D721Med (cell line): ENCODE results near the gene CNTN6.
A peak's percentile ranks its signal among the peaks of the same experiment; 100 is the strongest.

ENCODE experiments used
- DNase-seq: peaks from one replicate; pipeline ENCODE4 v3.0.0; 2011; ENCODE audit warnings: low spot score; ENCODE audit not compliant: insufficient read length
- FAIRE-seq: peaks from 2 replicates; lab custom pipeline; 2011; peaks lifted over from hg19 to GRCh38; lab: Jason Lieb, UNC
- TF ChIP-seq, protein P1 (sequence below): IDR thresholded peaks from 2 replicates; pipeline ENCODE4 v1.5.1; 2012; ENCODE audit warnings: mild to moderate bottlenecking, control low read depth; ENCODE audit not compliant: insufficient read depth; ENCODE audit errors: missing control alignments

Gene CNTN6

DNA sequence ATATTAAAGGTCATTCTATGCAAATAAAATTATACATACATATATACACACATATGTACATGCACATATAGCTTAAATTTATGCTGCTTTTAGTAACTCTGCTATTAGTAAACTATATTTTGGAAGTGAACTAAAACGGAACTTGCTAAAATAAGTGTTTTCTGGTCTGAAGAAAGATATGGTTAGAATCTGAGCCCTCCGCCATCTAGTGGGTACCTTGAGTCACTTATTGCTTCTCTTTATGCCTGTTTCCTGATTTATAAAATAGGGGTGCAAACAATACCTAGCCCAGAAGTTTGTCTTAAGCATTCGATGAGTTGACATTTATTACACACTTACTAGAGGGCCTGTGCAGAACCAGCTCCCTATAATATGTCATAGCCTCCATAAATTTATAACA is 255.7 kb downstream of the CNTN6 start:
- DNase-seq = no peak
- TF ChIP-seq, protein P1, sequence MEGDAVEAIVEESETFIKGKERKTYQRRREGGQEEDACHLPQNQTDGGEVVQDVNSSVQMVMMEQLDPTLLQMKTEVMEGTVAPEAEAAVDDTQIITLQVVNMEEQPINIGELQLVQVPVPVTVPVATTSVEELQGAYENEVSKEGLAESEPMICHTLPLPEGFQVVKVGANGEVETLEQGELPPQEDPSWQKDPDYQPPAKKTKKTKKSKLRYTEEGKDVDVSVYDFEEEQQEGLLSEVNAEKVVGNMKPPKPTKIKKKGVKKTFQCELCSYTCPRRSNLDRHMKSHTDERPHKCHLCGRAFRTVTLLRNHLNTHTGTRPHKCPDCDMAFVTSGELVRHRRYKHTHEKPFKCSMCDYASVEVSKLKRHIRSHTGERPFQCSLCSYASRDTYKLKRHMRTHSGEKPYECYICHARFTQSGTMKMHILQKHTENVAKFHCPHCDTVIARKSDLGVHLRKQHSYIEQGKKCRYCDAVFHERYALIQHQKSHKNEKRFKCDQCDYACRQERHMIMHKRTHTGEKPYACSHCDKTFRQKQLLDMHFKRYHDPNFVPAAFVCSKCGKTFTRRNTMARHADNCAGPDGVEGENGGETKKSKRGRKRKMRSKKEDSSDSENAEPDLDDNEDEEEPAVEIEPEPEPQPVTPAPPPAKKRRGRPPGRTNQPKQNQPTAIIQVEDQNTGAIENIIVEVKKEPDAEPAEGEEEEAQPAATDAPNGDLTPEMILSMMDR = no peak
- FAIRE-seq = no peak

DNA sequence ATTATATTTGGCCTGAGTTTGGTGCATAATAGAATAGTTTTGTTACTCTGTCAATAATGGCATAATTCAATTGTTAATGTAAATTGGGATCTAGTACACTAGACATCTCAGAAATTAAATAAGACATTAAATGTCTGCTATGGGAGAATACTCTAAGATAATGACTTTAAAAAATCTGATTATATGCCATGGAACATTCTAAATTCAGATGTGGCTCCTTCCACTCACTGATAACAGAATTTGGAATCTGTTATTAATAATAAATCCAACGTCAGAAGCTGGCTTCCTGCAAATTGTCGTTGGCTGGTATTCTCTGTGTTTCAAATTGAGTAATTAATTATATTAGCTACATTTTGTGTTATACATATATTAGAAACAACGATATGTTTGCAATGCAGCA is 258.1 kb downstream of the CNTN6 start:
- FAIRE-seq (no peak), DNase-seq (no peak)
- TF ChIP-seq, protein P1 = no peak

DNA sequence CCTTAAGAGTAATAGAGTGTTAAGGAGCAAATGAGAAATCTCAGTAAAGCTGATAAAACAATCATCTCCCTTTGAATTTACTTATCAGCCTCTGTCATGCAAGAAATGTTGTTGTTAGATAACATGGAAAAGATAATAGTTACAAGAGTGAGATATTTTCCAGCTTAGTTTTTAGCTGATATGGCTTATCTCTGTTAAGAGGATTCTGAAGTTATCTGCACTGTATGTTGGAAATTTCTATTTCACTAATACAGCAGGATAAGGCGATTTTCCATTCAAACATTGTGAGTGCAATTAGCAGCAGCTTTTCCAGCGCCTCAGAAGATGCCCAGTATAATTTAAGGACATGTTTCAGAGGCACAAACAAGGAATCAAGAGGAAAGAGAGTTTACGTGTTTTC is 262.9 kb downstream of the CNTN6 start:
- no peak for DNase-seq

DNA sequence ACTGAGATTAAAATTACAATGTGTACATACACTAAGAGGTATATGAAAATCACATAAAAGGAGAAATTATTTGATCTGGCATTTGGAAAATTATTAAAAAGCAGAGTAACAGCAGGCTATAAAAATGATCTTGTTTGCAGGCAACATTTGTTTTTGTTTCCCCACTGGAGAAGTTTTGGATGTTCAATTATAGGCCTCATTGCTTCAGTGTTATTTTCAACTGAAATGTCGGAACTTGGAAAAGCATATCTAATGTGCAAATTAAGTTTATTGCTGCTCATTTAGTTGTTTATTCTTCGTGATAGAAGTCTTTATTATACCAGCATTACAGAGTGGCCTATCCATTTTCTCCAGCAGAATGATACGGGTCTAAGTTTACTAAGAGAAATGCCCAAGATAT is 263.3 kb downstream of the CNTN6 start:
- FAIRE-seq (no peak), DNase-seq (no peak)
- TF ChIP-seq, protein P1 = no peak

More for the DNA sequence above, 262.9 kb downstream of the CNTN6 start:
- TF ChIP-seq, protein P1 = no peak
- peak; percentile 97 for FAIRE-seq

DNA sequence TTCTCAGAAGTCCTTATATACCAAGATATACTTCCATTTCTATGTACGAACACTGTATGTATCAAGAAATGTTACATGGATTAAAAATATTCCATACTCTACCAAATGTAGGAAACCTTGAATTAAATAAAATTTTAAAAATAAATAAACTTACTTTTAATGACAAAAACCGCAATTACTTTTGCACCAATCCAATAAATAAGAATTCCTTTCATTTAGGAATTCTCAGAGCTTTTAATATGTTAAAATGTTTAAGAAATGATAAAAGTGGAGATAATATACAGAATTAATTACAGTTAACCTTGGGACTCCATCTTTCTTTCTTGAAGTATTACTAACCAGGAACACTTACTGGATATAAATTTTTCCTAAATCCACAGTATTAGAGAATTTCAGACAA is 272.7 kb downstream of the CNTN6 start:
- DNase-seq (no peak), FAIRE-seq (no peak)
- TF ChIP-seq, protein P1 = no peak

DNA sequence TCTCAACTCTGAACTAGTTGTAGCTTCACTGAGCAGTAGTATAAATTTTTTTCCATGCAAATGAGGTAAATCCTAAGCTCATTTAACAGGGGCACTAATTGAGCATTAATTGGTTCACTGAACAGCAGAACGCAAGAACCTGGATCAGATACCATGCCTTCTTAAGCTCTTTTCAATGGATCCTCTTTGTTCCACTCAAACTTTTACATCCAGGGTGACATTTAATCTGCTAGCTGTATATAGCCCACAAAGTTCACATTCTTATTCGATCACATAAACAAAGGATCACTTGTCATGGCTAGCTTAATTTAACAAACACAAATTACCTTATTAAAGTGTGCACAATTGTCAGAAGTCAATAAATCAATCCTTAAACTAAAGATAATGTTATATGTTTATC is 281.6 kb downstream of the CNTN6 start:
- TF ChIP-seq, protein P1 = no peak
- DNase-seq (no peak), FAIRE-seq (peak; percentile 25)

DNA sequence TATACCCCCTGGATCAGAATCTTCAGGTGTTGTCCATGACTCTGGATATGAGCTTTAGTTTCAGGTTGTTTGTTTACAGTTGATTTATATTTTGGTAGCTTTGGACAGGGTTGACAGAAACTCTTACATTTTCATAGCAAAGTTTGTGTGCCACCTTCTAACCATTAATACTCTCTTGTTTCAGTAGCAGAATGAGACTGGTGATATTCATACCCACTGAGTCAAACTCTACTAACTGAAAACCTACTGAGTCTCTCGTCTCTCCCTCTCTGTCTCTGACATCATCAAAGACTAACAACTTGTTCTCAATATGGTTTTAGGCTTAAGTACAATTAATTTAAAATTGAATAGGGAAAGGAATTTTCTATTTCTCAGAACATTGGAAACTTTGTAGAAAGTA is 282.3 kb downstream of the CNTN6 start:
- TF ChIP-seq, protein P1 = no peak
- FAIRE-seq (no peak), DNase-seq (no peak)
